Upper lobe of left lung (tissue), 4 donors: ENCODE results near the gene ST3GAL3.

Experiments used
- EP300 ChIP-seq, 4 donors: sonication (generic); formaldehyde crosslinking; IDR thresholded peaks; one replicate each; pipeline ENCODE4 v1.5.1; 2017; ENCODE audit warnings: antibody characterized with exemption in 4 of 4, control low read depth in 2 of 4
- POLR2A ChIP-seq, 4 donors: fragments of 450-650 bp; IDR thresholded peaks; one replicate each; pipeline ENCODE4 v1.5.1; 2016 to 2017; ENCODE audit warnings: antibody characterized with exemption in 4 of 4, mild to moderate bottlenecking in 2 of 4
- TF ChIP-seq, protein P1 (sequence below), 6 experiments: fragments of 450-650 bp in 4 of 6; fragments of 200-600 bp in 2 of 6; sonication (generic) in 2 of 6; IDR thresholded peaks; one replicate each; pipeline ENCODE4 v1.5.1; 2016 to 2019; ENCODE audit warnings: antibody characterized with exemption in 6 of 6

DNA sequence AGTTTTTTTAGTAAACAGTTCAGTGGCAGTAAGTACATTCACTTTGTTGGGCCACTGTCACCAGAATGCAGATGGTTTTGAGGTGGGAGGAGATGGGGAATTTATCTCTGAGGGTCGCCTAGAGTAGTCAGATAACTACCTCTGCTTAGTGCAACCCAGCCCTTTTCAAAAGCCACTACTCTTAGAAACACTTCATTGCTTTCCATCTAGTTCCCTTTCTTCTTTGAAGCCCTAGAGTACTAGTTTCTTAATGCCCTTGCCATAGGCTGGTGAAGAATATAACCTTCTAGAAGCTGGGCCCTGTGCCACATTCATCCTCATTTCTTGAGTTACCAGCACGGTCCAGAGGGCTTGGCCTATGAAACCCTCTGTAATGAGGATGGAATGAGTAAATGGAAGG, 28.4 kb upstream of the ST3GAL3 start:
- TF ChIP-seq, protein P1, sequence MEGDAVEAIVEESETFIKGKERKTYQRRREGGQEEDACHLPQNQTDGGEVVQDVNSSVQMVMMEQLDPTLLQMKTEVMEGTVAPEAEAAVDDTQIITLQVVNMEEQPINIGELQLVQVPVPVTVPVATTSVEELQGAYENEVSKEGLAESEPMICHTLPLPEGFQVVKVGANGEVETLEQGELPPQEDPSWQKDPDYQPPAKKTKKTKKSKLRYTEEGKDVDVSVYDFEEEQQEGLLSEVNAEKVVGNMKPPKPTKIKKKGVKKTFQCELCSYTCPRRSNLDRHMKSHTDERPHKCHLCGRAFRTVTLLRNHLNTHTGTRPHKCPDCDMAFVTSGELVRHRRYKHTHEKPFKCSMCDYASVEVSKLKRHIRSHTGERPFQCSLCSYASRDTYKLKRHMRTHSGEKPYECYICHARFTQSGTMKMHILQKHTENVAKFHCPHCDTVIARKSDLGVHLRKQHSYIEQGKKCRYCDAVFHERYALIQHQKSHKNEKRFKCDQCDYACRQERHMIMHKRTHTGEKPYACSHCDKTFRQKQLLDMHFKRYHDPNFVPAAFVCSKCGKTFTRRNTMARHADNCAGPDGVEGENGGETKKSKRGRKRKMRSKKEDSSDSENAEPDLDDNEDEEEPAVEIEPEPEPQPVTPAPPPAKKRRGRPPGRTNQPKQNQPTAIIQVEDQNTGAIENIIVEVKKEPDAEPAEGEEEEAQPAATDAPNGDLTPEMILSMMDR (IDR thresholded peaks at IDR 0.05): no peak
- TF ChIP-seq EP300 (IDR thresholded peaks at IDR 0.05): no peak
- TF ChIP-seq POLR2A (IDR thresholded peaks at IDR 0.05): no peak
